Body of pancreas (tissue), 4 donors: Measurements from ENCODE around the gene GLIS1. TPM values are rescaled to one million over a fixed set of nuclear protein-coding genes. Genes with fewer than 3 reads are reported as not detected.
"Not testable (repeated sequence)": the region's sequence is repeated elsewhere in the genome, so short reads cannot be mapped to it uniquely, and the experiment has no call there.

ENCODE experiments used
- ATAC-seq: fragments of 150-250 bp; one replicate; pipeline ENCODE4 v1.9.1; 2016
- DNase-seq, 4 donors: peaks; one replicate each; pipeline ENCODE4 v3.0.0-alpha.2; 2019
- H3K27ac ChIP-seq, 4 donors: fragments of 200-600 bp; sonication (generic); 1 replicate in 3 of 4; 2 replicates in 1 of 4; pipeline versions ENCODE4 v1.5.1 to v1.6.1; 2016 to 2019; ENCODE audit warnings: mild to moderate bottlenecking in 1 of 4, mixed read lengths in 1 of 4, moderate library complexity in 1 of 4
- H3K27me3 ChIP-seq, 2 donors: fragments of 200-600 bp; sonication (generic); one replicate each; pipeline ENCODE4 v1.6.0; 2016; ENCODE audit warnings: mild to moderate bottlenecking in 1 of 2
- H3K36me3 ChIP-seq, 2 donors: fragments of 200-600 bp; sonication (generic); replicated peaks in 1 of 2; 2 replicates each; pipeline ENCODE4 v1.5.1; 2016; ENCODE audit warnings: low read depth in 2 of 2; ENCODE audit not compliant: insufficient read depth in 1 of 2
- H3K4me1 ChIP-seq: fragments of 200-600 bp; sonication (generic); one replicate; pipeline ENCODE4 v1.6.0; 2016
- H3K4me3 ChIP-seq, 2 donors: fragments of 200-600 bp; sonication (generic); 1 replicate in 1 of 2; 2 replicates in 1 of 2; pipeline ENCODE4 v1.5.1; 2016 to 2019
- H3K9me3 ChIP-seq, 3 donors: fragments of 200-600 bp; sonication (generic); 1 replicate in 2 of 3; 2 replicates in 1 of 3; pipeline ENCODE4 v1.5.1; 2016
- POLR2A ChIP-seq, 3 donors: fragments of 450-650 bp; IDR thresholded peaks; one replicate each; pipeline ENCODE4 v1.6.1; 2016; ENCODE audit warnings: antibody characterized with exemption in 3 of 3, mild to moderate bottlenecking in 2 of 3
- WGBS, 2 donors: methylation state at CpG; one replicate each; pipeline ENCODE4 v1.1.5; 2017; 5-methylcytosine and 5-hydroxymethylcytosine counted together
- intact Hi-C: fragments of 100-400 bp; cut with DNase I; formaldehyde crosslinking; loops from one replicate; pipeline ENCODE4 v1.15.1; 2023
- total RNA-seq, 2 donors: library from RNA; depleted of rRNA; stranded (reverse); fragments of >200 nt; gene quantifications; one replicate each; pipeline ENCODE4 v1.1.0, GENCODE V29; 2016
- TF ChIP-seq, protein P1 (sequence below), 7 experiments: fragments of 450-650 bp in 4 of 7; fragments of 200-600 bp in 3 of 7; sonication (generic) in 3 of 7; IDR thresholded peaks; one replicate each; pipeline ENCODE4 v1.5.1; 2016 to 2019; ENCODE audit warnings: antibody characterized with exemption in 7 of 7

Gene GLIS1
- total RNA-seq, 2 donors from 2014 or later: 0.33 TPM; not detected in 1

DNA sequence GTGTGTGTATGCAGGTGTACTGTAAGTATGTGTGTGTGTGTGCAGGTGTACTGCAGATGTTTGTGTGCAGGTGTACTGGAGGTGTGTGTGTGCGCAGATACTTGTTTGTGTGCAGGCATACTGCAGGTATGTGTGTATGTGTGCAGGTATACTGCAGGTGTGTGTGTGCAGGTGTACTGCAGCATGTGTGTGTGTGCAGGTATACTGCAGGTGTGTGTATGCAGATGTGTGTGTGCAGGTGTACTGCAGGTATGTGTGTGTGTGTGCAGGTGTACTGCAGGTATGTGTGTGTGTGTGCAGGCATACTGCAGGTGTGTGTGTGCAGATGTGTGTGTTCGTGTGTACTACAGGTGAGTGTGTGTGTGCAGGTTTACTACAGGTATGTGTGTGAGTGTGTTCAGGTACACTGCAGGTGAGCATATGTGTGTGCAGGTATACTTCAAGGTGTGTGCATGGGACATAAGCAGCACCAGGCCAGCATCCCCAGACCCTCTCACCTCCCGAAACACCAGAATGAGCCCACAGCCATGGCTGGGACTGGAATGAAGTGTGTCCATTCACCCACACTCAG is 182.2 kb downstream of the GLIS1 start:
- no peak overlapping the region for H3K27ac ChIP-seq
- TF ChIP-seq, protein P1, sequence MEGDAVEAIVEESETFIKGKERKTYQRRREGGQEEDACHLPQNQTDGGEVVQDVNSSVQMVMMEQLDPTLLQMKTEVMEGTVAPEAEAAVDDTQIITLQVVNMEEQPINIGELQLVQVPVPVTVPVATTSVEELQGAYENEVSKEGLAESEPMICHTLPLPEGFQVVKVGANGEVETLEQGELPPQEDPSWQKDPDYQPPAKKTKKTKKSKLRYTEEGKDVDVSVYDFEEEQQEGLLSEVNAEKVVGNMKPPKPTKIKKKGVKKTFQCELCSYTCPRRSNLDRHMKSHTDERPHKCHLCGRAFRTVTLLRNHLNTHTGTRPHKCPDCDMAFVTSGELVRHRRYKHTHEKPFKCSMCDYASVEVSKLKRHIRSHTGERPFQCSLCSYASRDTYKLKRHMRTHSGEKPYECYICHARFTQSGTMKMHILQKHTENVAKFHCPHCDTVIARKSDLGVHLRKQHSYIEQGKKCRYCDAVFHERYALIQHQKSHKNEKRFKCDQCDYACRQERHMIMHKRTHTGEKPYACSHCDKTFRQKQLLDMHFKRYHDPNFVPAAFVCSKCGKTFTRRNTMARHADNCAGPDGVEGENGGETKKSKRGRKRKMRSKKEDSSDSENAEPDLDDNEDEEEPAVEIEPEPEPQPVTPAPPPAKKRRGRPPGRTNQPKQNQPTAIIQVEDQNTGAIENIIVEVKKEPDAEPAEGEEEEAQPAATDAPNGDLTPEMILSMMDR (IDR thresholded peaks at IDR 0.05): no peak
- no peak for TF ChIP-seq POLR2A (IDR thresholded peaks at IDR 0.05)
- DNase-seq: no peak
- H3K4me1 ChIP-seq: no peaks in the 10 kb centered on the region
- no peak overlapping the region for H3K4me3 ChIP-seq
- 96% methylated on average over 3 of the region's 3 CpGs for WGBS, 2 donors
- no peak for ATAC-seq
- H3K9me3 ChIP-seq: no peaks in the 10 kb centered on the region
- intact Hi-C loops: no loop called here
- H3K36me3 ChIP-seq: no peaks in the 10 kb centered on the region
- H3K27me3 ChIP-seq: no peaks in the 10 kb centered on the region

DNA sequence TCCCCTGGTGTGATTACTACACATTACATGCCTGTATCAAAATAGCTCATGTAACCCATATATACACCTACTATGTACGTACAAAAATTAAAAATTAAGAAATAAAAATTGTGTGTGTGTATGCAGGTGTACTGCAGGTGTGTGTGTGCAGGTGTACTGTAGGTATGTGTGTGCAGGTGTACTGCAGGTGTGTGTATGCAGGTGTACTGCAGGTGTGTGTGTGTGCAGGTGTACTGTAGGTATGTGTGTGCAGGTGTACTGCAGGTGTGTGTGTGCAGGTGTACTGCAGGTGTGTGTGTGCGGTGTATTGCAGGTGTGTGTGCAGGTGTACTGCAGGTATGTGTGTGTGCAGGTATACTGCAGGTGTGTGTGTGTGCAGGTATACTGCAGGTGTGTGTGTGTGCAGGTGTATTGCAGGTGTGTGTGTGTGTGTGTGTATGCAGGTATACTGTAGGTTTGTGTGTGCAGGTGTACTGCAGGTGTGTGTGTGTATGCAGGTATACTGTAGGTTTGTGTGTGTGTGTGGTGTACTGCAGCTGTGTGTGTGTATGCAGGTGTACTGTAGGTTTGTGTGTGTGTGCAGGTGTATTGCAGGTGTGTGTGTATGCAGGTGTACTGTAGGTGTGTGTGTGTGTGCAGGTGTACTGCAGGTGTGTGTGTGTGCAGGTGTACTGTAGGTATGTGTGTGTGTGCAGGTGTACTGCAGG is 183.2 kb downstream of the GLIS1 start:
- WGBS, 2 donors: 78 to 91% methylated on average over 2 of the region's 2 CpGs
- ATAC-seq, H3K9me3 ChIP-seq, H3K4me1 ChIP-seq, H3K27me3 ChIP-seq, intact Hi-C loops, H3K36me3 ChIP-seq, H3K4me3 ChIP-seq, DNase-seq, H3K27ac ChIP-seq: not testable (repeated sequence)

DNA sequence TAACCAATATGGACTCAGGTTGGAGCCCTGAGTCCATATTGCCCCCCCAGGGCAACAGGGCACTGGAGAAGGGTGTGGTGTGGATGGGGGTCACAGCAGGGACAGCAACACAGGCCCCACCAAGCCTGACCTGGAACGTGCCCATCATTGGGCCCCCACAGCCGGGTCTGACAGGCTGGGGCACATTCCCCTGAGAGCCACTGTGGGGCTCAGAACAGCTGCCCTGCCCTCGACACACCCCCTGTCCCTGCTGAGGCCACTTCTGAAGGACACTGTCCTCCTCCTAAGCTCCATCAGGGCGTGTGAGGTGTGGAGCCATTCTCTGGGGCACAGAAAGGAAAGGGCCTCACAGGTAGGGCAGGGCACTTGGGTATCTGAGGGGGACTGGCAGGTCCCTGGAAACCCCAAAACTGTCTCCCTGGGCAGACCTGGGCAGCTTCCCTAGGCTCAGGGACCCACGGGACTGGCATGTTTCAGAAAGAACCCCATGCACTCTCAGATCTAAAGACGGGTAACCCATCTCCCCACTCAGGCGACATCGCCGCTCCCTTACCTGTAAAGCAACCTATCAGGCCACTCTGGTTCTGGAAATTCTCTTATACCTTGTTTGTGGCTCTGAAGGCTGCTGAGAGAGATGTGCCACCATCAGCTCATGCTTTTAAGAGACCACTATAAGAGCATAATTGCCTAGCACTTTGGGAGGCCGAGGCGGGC is 184.2 kb downstream of the GLIS1 start:
- Histone ChIP-seq H3K9me3 (no peaks in the 10 kb centered on the region), H3K27me3 (no peaks in the 10 kb centered on the region), H3K36me3 (no peaks in the 10 kb centered on the region), H3K4me3 (no peak overlapping the region), H3K4me1 (no peaks in the 10 kb centered on the region), H3K27ac (no peak overlapping the region)
- DNase-seq (peak in 2 of 4 donors; percentile 2 to 5), ATAC-seq (no peak)
- WGBS, 2 donors: 80 to 81% methylated on average over 7 to 11 of the region's 11 CpGs
- TF ChIP-seq, protein P1 (IDR thresholded peaks at IDR 0.05): no peak
- TF ChIP-seq POLR2A (IDR thresholded peaks at IDR 0.05): no peak
- intact Hi-C loops: no loop called here

DNA sequence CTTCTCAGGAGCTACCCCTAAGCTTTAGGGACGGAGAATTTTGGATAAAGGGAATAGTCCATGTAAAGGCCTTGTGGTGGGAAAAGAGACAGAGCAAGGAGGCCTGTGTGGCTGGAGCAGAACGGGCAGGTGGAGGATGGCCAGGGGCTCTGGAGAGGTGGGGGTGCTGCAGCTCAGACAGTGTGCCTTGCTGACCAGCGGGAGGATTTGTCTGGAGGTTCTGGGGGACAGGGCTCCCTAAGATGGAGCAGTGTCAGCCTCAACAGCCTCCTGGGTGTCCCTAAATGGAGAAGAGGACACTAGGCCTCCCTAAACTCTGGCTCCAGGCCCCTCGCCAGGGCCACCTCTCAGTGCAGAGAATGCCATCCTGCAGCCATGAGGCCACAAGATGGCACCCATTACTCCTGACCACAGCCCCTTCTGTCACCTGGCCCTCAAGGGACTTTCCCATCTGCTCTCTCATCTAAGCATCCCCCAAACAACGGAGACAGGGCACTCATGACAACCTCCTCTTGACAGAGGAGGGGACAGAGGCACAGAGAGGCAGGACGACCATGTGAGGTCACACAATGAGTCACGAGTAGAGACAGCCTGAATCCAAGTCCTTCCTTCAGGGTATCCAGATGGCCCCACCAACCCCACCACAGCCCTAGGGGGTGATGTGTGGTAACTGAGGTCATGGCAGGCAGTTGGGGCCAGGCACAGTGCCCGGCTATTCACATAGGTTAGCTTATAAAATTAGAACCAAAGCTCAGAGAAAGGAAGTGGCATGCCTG is 185.0 kb downstream of the GLIS1 start:
- Histone ChIP-seq H3K4me3 (no peak overlapping the region), H3K27ac (no peak overlapping the region), H3K4me1 (no peaks in the 10 kb centered on the region), H3K9me3 (no peaks in the 10 kb centered on the region), H3K36me3 (no peaks in the 10 kb centered on the region), H3K27me3 (no peaks in the 10 kb centered on the region)
- TF ChIP-seq, protein P1 (IDR thresholded peaks at IDR 0.05): no peak
- TF ChIP-seq POLR2A (IDR thresholded peaks at IDR 0.05): no peak
- WGBS, 2 donors: 65 to 76% methylated on average over 7 to 8 of the region's 8 CpGs
- ATAC-seq: no peak
- intact Hi-C loops: no loop called here
- peak in 2 of 4 donors; percentile 2 for DNase-seq
